Measurements from ENCODE around the gene ABCA13.

Gene ABCA13

DNA sequence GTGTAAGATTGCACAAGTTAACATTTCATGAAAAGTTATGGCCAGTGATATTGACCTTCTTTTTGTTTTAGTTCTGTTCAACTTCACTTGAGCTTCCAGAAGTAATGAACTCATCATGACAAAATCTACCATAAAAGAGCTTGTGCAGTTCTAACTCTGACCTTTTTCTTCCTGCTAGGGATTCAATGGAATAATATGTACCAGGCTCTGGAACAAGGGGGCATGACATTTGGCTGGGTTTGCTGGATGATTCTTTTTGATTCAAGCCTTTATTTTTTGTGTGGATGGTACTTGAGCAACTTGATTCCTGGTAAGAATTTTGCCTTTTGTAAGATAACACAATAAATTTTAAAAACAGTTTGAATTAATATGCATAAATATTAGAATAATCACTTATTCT, 205.0 kb downstream of the ABCA13 start:
- Mint-ChIP-seq H3K4me1 (ENCODE audit: low read depth) (no peaks in the 10 kb centered on the region), H3K36me3 (ENCODE audit: low read depth) (no peaks in the 10 kb centered on the region), H3K9me3 (peaks cover 4% of the 10 kb centered on the region), H3K4me3 (no peak overlapping the region), H3K27me3 (ENCODE audit: low read depth) (no peaks in the 10 kb centered on the region), H3K27ac (no peak overlapping the region)

DNA sequence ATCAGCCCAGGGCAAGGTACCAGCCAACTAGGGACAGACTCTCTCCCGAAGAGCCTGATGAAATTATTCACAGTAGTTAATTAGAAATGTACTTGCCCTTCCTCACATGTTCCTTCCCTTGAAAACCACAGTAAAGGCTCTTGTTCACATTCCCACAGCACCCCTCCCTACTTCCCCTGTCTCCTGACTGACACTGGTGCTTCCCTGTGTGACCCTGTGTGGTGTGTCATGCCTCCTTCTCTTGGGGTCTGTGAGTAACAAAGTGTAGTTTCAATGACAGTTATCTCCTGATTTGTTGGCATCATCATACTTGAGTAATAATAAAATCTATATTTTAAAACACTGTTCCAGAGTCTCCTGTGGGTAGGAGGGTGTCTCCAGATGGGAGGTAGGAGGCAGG, 209.7 kb downstream of the ABCA13 start:
- no peaks in the 10 kb centered on the region for H3K4me1 Mint-ChIP-seq (ENCODE audit: low read depth)
- H3K4me3 Mint-ChIP-seq, result no peak overlapping the region
- H3K9me3 Mint-ChIP-seq, result no peaks in the 10 kb centered on the region
- H3K27me3 Mint-ChIP-seq (ENCODE audit: low read depth), result no peaks in the 10 kb centered on the region
- H3K27ac Mint-ChIP-seq, result no peak overlapping the region
- no peaks in the 10 kb centered on the region for H3K36me3 Mint-ChIP-seq (ENCODE audit: low read depth)

DNA sequence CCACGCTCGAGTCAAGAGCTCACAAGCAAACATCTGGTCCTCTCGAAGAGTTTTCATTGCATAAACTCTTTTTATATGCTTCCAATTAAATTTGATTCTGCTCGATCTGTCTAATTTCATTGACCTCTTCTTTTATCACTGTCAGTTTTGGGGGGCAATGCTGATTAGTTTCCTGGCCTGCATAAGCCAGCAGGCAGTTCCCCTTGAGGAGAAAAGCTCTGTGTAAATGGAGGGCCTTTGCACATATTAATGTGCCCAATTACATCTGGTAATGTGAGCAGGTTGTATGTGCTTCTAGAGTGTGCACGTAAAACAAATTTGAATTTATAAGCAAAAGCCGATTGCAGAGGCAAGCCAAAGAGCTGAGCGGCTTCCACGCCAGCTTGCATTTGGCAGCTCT, 210.3 kb downstream of the ABCA13 start:
- Mint-ChIP-seq H3K27me3 (ENCODE audit: low read depth) (no peaks in the 10 kb centered on the region), H3K27ac (no peak overlapping the region), H3K4me1 (ENCODE audit: low read depth) (no peaks in the 10 kb centered on the region), H3K36me3 (ENCODE audit: low read depth) (no peaks in the 10 kb centered on the region), H3K4me3 (no peak overlapping the region), H3K9me3 (no peaks in the 10 kb centered on the region)

DNA sequence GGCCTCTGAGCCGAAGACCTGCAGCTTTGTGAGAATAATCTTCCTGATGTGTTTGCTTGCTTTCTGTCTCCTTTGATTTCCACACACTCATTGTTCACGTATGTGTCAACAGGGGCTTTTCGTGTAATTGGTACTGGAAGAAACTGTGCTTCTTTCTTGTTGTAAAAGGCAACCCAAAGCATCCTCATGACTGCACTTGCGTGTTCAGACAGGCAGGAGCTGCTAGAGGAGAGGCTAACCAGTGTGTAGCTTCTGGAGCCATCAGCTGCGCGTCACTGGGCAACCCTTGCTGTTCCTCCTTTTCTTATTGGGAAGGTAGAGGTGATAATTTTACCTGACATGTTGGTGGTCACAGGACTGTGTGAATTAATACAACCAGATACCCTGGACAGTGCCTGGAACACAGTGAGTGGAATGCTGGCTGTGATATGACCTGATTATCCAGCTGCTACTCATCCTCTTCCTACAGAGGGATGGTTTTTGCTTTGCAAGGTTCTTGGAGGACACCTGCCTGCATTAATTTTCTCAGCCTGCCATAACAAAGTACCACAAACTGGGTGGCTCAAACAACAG, 213.0 kb downstream of the ABCA13 start:
- Mint-ChIP-seq H3K27ac (no peak overlapping the region), H3K4me3 (no peak overlapping the region), H3K36me3 (ENCODE audit: low read depth) (no peaks in the 10 kb centered on the region), H3K27me3 (ENCODE audit: low read depth) (no peaks in the 10 kb centered on the region), H3K9me3 (no peaks in the 10 kb centered on the region), H3K4me1 (ENCODE audit: low read depth) (no peaks in the 10 kb centered on the region)

DNA sequence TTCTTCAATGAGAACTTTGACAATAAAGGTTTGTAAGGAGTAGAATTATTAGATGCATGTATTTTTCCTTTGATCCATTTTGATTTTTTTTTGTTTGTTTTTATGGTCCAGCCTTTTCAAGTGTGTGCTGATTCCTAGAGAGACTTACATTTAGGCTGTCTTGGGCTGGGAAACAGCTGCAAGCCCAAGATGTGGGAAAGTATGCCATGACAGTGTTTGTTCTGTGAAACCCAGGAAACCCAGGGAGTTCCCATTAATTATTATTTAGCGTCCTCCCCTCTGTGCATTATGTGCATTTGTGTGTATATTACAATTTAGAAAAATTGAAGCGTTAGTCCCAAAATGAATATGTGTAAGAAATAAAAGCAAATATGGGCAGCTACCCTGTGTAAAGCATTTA, 216.7 kb downstream of the ABCA13 start:
- Mint-ChIP-seq H3K27me3 (ENCODE audit: low read depth) (no peaks in the 10 kb centered on the region), H3K27ac (no peak overlapping the region), H3K9me3 (peaks cover 3% of the 10 kb centered on the region), H3K36me3 (ENCODE audit: low read depth) (no peaks in the 10 kb centered on the region), H3K4me1 (ENCODE audit: low read depth) (peaks cover 3% of the 10 kb centered on the region), H3K4me3 (no peak overlapping the region)

DNA sequence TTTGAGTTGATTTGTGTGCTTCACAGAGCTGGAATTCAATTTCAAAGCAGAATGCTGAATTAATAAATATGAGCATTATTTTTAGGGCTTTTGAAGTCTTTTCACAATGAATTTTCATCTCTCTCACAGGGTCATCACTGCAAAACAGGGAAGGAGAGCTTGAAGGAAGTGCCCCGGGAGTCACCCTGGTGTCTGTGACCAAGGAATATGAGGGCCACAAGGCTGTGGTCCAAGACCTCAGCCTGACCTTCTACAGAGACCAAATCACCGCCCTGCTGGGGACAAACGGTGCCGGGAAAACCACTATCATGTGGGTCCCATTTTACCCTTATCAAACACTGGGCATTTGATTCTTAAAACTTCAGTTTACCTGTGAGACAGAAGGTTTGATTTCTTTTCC, 217.7 kb downstream of the ABCA13 start:
- peaks cover 5% of the 10 kb centered on the region for H3K9me3 Mint-ChIP-seq
- no peaks in the 10 kb centered on the region for H3K36me3 Mint-ChIP-seq (ENCODE audit: low read depth)
- H3K27ac Mint-ChIP-seq, result no peak overlapping the region
- H3K4me3 Mint-ChIP-seq, result no peak overlapping the region
- peaks cover 3% of the 10 kb centered on the region for H3K4me1 Mint-ChIP-seq (ENCODE audit: low read depth)
- no peaks in the 10 kb centered on the region for H3K27me3 Mint-ChIP-seq (ENCODE audit: low read depth)

DNA sequence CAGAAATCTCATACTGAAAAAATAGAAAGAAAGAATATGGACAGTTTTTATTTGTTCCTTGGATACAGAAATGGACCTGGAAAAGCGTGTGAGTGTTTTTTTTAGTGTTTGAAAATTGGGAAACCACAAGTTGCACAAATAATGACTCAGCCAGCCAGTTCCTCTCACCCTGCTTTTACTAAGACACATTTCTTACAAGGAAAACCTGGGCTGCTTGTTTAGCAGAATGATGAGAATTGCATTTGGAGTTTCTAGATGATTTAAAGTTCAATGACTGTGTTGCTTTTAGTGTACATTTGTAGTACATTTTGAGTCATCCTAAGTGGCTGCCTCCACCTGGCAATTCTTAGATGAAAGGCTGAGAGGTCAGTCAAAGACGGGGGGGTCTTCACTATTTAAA, 218.7 kb downstream of the ABCA13 start:
- no peak overlapping the region for H3K4me3 Mint-ChIP-seq
- H3K4me1 Mint-ChIP-seq (ENCODE audit: low read depth), result peaks cover 3% of the 10 kb centered on the region
- no peaks in the 10 kb centered on the region for H3K27me3 Mint-ChIP-seq (ENCODE audit: low read depth)
- peaks cover 5% of the 10 kb centered on the region for H3K9me3 Mint-ChIP-seq
- H3K36me3 Mint-ChIP-seq (ENCODE audit: low read depth), result no peaks in the 10 kb centered on the region
- no peak overlapping the region for H3K27ac Mint-ChIP-seq

DNA sequence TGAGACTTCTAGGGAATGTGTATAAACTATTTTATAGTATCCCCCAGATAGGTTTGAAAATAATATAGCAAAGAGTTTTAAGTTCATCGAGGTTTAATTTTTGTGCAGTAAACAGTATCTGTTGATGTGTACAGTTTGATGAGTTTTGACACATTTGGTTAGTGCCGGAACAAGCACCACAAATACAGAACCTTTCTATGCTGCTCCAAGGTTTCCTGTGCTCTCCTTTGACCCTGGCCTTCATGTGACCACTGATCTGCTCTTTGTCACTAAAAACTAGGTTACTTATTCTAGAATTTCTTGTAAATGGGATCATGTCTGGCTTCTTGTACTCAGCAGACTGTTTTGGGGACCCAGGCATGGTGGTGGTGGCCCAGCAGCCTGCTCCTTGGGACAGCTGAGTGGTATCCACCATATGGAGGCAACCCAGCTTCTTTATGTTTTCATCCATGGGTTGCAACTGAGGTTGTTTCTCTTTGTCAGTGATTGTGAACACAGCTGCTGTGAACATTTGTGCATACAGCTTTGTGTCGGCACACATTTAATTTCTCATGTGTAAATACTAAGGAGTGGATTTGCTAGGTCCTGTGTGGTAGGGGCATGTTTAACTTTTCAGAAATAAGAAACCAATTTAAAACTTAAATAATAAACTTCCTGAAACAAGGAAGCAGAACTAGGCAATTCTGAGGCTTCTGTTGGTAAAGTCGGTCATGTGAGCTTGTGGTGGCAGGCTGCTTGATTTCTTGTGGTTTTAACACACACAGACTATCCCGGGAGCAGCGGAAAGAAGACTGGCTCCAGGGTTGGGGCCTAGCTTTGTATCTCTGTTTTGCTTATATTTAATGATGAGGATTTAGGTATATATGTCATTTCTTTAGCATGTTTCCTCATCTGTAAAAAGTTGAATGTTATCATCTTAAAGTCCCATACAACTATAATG, 219.4 kb downstream of the ABCA13 start:
- no peak overlapping the region for H3K4me3 Mint-ChIP-seq
- no peaks in the 10 kb centered on the region for H3K27me3 Mint-ChIP-seq (ENCODE audit: low read depth)
- H3K36me3 Mint-ChIP-seq (ENCODE audit: low read depth), result no peaks in the 10 kb centered on the region
- H3K9me3 Mint-ChIP-seq, result peaks cover 5% of the 10 kb centered on the region
- H3K27ac Mint-ChIP-seq, result no peak overlapping the region
- peaks cover 3% of the 10 kb centered on the region for H3K4me1 Mint-ChIP-seq (ENCODE audit: low read depth)

DNA sequence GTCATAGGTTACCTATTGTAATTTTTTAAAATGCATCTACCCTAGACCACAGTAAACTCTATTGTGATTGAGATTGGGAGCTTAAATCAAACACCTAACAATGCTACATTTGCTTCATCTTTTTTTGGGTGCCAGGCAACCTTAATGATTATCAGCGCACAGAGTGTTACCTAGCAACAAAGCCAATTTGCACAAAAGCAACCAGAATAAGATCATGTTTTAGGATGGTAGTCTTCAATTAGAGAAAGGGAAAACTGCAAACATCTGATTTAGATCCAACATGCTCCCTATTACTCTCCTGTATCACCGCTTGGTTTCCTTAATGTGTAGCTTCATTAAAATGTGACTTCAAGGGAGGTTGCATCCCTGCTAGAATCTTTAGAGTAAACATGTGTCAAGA, 226.9 kb downstream of the ABCA13 start:
- Mint-ChIP-seq H3K27ac (no peak overlapping the region), H3K36me3 (ENCODE audit: low read depth) (no peaks in the 10 kb centered on the region), H3K9me3 (no peaks in the 10 kb centered on the region), H3K4me1 (ENCODE audit: low read depth) (no peaks in the 10 kb centered on the region), H3K27me3 (ENCODE audit: low read depth) (no peaks in the 10 kb centered on the region), H3K4me3 (no peak overlapping the region)

DNA sequence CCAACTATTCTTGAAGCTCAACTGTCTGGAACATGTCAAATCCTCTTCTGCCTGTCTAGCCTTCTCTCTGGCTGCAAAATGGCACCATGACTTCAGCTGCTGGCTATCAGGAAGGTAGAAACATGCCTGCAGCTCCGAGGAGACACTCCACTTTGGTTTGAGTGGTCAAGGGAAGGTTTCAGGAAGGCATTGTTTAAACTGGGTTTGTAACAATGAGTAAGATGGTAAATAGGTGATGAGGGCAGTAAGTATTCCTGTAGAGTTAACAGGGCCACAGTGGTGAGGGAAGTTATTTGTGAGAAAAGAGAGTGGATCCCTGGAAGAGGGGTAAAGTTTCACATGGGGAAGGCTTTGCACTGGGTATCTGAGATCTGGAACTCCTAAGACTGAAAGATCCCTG, 231.5 kb downstream of the ABCA13 start:
- Mint-ChIP-seq H3K27ac (no peak overlapping the region), H3K4me3 (no peak overlapping the region), H3K9me3 (no peaks in the 10 kb centered on the region), H3K4me1 (ENCODE audit: low read depth) (no peaks in the 10 kb centered on the region), H3K27me3 (ENCODE audit: low read depth) (no peaks in the 10 kb centered on the region), H3K36me3 (ENCODE audit: low read depth) (no peaks in the 10 kb centered on the region)

DNA sequence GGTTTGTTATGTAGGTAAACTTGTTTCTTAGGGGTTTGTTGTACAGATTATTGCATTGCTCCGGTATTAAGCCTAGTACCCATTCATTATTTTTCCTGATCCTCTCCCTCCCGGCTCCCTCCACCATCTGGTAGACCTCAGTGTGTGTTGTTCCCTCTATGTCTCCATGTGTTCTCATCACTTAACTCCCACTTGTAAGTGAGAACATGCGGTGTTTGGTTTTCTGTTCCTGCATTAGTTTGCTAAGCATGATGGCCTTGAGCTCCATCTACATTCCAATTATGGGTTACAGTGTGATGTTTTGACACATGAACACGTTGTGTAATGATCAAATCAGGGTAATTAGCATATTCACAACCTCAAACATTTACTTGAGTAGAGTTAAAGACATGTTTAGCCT, 237.5 kb downstream of the ABCA13 start:
- no peak overlapping the region for H3K27ac Mint-ChIP-seq
- H3K36me3 Mint-ChIP-seq (ENCODE audit: low read depth), result peaks cover 1% of the 10 kb centered on the region
- no peaks in the 10 kb centered on the region for H3K27me3 Mint-ChIP-seq (ENCODE audit: low read depth)
- peaks cover 3% of the 10 kb centered on the region for H3K9me3 Mint-ChIP-seq
- peaks cover 4% of the 10 kb centered on the region for H3K4me1 Mint-ChIP-seq (ENCODE audit: low read depth)
- H3K4me3 Mint-ChIP-seq, result no peak overlapping the region

DNA sequence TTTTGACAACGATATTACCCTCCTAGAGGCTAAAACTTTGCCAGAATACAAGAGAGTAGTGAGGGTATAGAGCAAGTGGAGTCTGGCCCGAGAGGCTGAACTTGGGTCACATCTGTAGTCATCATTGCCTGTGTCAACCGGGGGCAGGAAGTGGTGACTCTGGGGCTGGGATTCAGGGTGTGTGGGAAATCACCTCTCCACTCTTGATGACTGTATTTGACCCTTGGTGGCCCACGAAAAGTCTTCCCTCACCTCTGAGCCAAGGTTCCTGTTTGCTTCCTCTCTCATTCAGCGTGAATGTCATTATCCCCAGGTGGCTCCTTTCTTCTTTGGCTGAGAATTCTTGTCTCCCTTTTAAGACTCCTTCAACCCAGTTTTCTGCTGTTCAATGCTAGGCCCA, 240.4 kb downstream of the ABCA13 start:
- peaks cover 4% of the 10 kb centered on the region for H3K4me1 Mint-ChIP-seq (ENCODE audit: low read depth)
- H3K36me3 Mint-ChIP-seq (ENCODE audit: low read depth), result peaks cover 1% of the 10 kb centered on the region
- peaks cover 3% of the 10 kb centered on the region for H3K9me3 Mint-ChIP-seq
- no peaks in the 10 kb centered on the region for H3K27me3 Mint-ChIP-seq (ENCODE audit: low read depth)
- no peak overlapping the region for H3K4me3 Mint-ChIP-seq
- peak overlapping the region; percentile 60 for H3K27ac Mint-ChIP-seq

DNA sequence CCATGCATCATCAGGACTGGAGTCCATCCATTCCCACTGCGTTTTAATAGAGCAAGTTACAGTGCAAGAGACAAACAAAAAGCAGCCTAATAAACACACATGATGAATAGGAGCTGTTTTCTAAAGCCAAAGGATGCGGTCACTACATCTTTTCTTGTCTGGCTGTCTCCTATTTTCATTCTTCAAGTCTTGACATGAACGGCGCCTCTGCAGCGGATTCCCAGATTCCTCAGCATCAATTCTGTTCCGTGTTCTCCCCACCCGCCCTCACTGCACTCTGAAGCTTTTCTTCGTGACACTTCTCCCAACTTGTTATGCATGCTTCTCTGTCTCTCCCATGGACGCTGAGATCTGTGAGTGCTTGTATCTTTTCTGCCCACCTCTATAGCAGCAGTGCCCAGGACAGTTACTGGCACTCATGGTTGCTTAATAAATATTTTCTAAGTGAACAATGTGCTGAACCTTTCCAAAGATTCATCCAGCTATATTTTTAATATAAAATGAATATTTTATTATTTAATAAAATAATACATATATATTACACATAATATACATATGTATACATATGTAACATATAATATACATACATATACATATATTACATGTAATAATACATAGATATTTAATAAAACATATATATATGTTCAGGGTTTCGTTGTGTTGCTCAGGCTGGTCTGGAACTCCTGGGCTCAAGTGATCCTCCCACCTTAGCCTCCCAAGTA, 242.9 kb downstream of the ABCA13 start:
- Mint-ChIP-seq H3K9me3 (peaks cover 3% of the 10 kb centered on the region), H3K4me1 (ENCODE audit: low read depth) (peaks cover 4% of the 10 kb centered on the region), H3K4me3 (no peak overlapping the region), H3K36me3 (ENCODE audit: low read depth) (peaks cover 1% of the 10 kb centered on the region), H3K27me3 (ENCODE audit: low read depth) (no peaks in the 10 kb centered on the region), H3K27ac (no peak overlapping the region)

DNA sequence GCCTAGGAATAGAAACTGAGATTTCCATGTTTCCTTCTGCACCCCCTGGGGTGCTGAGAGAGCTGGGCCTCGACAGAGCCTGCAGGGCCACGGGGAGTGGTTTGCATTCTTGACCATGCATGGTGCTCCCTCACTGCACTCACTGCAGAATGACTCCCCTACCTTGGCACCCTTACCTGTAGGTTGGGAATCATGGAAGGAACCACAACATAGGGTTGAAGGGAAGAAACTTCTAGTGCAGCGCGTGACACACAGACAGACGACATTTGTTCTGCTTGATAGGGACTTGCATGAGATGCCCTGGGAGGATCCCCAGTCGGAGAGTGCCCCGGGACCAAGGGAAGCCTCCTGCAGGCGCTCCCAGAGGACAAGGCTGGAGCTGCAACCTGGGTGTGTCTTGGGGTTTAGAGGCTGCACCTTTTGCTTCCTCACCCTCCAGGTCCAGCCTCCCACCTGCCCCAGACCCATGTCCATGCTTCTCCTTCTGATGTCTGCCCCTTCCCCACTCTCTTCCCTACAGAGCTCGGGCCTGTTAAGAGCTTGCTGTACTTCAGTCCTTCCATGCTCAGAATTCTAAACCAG, 245.2 kb downstream of the ABCA13 start:
- no peaks in the 10 kb centered on the region for H3K27me3 Mint-ChIP-seq (ENCODE audit: low read depth)
- H3K4me3 Mint-ChIP-seq, result no peak overlapping the region
- H3K36me3 Mint-ChIP-seq (ENCODE audit: low read depth), result peaks cover 1% of the 10 kb centered on the region
- H3K4me1 Mint-ChIP-seq (ENCODE audit: low read depth), result peaks cover 4% of the 10 kb centered on the region
- no peak overlapping the region for H3K27ac Mint-ChIP-seq
- H3K9me3 Mint-ChIP-seq, result peaks cover 3% of the 10 kb centered on the region

Data from T-helper 1 cell treated with Interleukin-12 subunit alpha and Interleukin-12 subunit beta and Interleukin-4 antibody, amounts not matched to agents 30 μg/mL and 1 μg/mL, for 36 hours (primary cell).